NCI-H1048 (cell line): ENCODE results near the gene ZNF444.
"Not testable (repeated sequence)": the region's sequence is repeated elsewhere in the genome, so short reads cannot be mapped to it uniquely, and the experiment has no call there.

Experiments used
- DNase-seq: peaks from one replicate; lab custom pipeline; 2025; lab: John Stamatoyannopoulos, UW

The ZNF444 gene

GRCh38 chr19:56140583-56141416, at the start of gene ZNF444:
Gene ZNF444, plus strand, starts transcription at chr19:56141287. Its CDS starts 5,625 bp downstream, at chr19:56146912.
- DNase-seq = peak; percentile 96

GRCh38 chr19:56091751-56092546, 49.1 kb upstream of the ZNF444 start:
- no peak for DNase-seq

GRCh38 chr19:56092685-56093631, 48.1 kb upstream of the ZNF444 start:
- DNase-seq = no peak

DNA sequence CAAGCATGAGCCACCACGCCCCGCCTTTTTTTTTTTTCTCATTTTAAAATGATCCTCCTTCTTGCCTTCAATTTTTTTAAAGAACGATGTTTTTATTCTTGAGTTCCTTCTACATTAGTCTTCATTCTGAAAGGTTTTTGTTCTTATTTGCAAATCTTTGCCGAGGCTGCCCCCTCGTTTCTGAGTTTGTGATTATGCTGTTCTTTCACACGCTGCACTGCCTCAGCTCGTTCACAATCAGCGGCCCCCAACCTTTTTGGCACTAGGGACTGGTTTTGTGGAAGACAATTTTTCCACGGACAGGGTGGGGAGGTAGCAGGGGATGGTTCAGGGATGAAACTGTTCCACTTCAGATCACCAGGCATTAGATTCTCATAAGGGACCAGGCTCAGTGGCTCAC, 46.6 kb upstream of the ZNF444 start:
- no peak for DNase-seq

DNA sequence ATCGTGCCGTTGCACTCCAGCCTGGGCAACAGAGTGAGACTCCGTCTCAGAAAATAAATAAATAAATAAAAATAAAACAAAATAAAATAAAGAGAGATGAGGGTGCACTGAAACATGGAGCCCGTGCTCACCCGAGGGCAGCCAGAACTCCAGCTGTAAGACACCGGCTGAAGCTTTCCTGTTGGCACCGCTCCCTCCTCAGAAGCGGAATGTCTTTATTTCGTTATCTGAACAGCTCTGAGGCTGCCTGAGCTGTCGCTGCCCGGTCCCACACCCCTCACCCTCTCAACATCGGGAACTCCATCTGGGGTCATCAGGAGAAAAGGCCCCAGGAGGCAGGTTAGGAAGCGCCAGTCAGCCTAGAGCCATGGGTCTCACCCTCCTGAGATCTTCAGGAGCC, 44.4 kb upstream of the ZNF444 start:
- no peak for DNase-seq

DNA sequence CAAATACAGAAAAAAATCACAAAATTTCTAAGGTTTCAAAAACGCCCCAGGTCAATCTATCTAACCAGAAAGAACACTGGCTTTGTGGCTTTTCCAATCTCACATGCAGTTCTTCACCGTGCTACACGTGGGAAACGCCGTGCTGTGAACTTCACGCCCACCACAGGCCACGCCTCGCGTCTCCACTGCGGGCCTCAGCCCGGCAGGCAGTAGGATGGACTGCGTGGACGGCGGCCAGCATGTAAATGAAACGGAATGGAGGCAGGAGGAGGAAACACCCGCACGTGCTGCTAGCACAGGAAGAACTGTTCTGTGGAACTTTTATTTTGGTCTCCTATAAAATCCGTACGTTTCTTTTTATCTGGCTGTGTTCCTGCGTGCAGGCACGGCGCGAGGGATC, 43.8 kb upstream of the ZNF444 start:
- no peak for DNase-seq

GRCh38 chr19:56097776-56098175, 43.3 kb upstream of the ZNF444 start:
- DNase-seq = no peak

DNA sequence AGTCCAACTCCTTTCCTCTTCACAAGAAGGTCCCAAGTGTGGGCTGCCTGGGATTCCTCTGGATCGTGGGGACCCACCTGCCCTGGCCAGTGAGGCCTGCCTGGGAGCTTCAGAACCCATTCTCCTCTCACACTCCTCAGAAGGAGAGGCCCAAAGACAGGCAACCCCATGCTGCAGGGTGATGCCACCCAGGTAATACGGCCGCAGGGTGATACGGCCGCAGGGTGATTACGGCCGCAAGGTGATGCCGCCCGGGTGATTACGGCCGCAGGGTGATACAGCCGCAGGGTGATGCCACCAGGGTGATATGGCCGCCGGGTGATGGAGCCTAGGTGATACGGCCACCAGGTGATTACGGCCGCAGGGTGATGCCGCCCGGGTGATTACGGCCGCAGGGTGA, 42.9 kb upstream of the ZNF444 start:
- DNase-seq = not testable (repeated sequence)

DNA sequence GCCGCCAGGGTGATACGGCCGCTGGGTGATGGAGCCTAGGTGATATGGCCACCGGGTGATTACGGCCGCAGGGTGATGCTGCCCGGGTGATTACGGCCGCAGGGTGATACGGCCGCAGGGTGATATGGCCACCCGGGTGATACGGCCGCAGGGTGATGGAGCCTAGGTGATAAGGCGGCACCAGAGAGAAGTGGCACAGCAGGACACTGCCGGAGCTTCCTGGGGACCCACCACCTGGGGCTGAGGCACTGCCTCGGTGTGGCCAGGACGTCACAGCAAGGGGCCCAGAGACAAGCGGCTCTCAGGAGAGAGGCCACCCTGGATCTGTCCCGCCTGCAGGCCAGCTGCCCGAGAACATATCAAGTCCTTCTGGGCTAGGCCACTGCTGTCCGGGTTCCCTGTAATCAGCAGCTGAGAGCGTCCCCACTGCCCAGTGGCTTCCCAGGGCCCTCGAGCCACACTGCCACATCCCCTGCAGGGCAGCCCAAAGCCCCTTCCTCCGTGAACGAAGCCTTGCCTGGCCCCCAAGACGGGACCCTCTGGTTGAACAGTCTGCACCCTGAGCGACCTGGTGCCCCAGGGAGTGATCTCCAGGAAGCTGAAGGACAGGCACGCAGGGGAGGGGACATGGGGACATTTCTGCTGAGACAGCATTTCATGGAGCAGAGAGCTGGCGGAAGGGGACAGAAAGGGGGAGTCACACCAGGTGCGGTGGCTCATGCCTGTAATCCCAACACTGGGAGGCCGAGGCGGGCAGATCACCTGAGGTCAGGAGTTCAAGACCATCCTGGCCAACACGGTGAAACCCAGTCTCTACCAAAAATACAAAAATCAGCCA, 42.1 kb upstream of the ZNF444 start:
- DNase-seq = no peak

- DNase-seq = no peak
Measured at GRCh38 chr19:56099638-56100539, 41.2 kb upstream of the ZNF444 start.

DNA sequence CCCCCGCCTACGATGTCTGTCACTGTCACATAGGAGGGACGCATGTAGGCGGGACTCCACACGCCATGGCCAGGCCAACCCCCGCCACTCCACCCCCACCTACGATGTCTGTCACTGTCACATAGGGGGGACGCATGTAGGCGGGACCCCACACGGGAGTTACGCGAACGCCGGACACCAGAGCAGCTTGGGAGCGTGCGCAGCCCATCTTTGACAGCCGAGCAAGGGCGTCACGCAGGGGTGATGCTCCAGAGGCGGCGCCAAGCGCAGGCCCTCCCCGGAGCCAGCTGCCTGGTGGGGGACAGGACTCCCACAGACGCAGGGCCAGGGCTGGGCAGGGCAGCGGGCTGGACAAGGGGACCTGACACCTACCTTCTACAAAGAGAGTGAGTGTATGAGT, 40.0 kb upstream of the ZNF444 start:
- no peak for DNase-seq

- no peak for DNase-seq
Measured at GRCh38 chr19:56101746-56102535, 39.1 kb upstream of the ZNF444 start.

DNA sequence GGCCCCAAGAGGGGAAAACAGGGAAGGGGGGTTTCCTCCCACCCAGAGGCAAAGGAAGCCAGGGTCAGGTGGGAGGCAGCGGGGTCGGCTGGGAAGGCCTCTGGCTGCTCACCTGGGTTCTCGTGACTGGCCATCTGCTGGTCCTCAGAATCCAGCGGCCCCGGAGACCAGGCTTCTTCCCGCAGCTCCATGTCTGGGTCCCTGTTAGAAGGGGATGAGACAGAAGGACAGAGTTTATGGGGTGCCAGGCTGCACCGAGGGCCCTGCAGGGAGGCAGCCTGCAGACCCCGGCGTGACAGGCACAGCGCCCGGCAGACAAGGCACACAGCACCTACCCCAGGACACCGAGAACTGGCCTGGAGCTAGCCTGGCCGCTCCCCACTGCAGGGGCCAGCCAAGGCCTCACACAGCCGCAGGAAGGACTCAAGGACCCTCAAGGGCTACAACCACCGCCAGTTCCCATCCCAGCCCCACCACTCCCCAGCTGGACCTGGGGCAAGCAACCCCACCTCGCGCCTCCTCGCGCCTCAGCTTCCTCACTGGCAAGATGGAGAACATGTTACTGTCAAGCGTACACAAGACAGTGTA, 38.0 kb upstream of the ZNF444 start:
- DNase-seq = no peak

DNA sequence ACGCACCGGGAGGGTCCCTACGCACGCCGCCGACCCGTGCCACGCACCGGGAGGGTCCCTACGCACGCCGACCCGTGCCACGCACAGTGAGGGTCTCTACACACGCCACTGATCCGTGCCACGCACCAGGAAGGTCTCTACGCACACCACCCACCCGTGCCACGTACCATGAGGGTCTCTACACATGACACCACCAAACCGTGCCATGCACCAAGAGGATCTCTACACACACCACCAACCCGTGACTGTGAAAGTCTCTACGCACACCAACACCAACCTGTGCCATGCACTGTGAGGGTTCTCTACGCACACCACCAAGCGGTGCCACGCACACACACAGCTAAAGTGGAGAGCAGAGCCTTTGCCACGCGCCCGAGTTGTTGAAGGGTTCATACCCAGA, 36.7 kb upstream of the ZNF444 start:
- DNase-seq = no peak

DNA sequence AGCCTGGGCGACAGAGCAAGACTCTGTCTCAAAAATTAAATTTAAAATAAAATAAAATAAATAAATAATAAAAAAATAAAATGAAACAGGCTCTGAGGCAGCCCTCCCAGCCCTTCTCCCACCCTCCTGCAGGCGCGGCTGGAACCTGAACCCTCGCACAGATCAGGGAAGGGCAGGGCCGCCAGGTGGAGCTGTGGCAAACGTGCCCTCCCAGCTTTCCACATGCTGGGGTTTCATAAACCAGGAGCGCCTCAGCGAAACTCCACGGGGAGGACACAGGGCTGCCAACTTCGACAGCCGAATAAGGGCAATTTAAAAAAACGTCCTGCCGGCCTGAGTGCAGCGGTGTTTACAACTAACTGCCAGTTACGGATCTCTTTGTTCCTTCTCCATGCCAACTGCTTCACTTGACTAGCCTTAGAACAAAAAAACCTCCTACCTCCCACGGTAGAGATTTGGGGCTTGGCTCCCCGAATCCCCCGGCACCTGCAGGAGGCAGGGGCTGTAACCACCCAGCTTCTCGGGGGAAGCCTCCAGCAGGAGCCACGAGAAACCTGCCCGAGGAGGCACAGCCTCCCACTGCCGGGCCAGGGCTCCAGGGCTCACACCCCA, 35.9 kb upstream of the ZNF444 start:
- no peak for DNase-seq

DNA sequence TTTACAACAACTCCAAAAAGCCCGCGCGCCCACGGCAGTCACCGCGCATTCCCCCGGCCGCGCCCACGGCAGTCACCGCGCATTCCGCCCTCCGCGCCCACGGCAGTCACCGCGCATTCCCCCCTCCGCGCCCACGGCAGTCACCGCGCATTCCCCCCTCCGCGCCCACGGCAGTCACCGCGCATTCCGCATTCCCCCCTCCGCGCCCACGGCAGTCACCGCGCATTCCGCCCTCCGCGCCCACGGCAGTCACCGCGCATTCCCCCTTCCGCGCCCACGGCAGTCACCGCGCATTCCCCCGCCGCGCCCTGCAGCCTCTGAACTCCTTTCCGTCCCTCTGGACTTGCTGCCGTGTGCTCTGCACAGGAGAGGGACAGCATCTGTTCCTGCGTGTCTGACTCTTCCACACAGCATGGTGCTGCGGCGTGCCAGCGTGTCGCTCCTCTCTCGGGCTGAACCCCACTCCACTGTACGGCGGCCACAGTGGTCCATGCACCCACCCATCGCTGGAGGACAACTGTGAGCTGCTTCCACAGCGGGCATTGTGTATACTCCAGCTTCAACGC, 35.2 kb upstream of the ZNF444 start:
- not testable (repeated sequence) for DNase-seq

GRCh38 chr19:56106397-56106849, 34.7 kb upstream of the ZNF444 start:
- no peak for DNase-seq

DNA sequence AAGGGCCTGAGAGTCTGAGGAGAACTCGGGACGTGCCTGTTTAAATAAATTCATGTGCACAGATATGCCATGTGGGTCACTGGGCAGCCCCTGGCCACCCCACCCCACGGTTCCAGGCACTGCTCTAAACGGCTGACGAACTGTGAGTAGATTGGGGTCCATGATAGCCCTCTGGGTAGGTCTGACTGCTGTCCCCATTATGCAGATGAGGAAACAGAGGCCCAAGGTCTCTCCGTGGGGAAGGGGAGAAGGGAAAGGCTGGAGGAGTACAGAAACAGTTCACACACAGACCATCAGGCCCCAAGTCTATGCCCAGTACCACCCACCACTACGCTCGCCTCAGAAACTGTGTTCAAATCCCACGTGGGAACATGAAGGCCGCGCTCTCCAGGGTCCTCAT, 34.1 kb upstream of the ZNF444 start:
- no peak for DNase-seq
